ENCODE results near the gene NDUFAB1.
"Not testable (repeated sequence)": the region's sequence is repeated elsewhere in the genome, so short reads cannot be mapped to it uniquely, and the experiment has no call there.

Gene NDUFAB1

DNA sequence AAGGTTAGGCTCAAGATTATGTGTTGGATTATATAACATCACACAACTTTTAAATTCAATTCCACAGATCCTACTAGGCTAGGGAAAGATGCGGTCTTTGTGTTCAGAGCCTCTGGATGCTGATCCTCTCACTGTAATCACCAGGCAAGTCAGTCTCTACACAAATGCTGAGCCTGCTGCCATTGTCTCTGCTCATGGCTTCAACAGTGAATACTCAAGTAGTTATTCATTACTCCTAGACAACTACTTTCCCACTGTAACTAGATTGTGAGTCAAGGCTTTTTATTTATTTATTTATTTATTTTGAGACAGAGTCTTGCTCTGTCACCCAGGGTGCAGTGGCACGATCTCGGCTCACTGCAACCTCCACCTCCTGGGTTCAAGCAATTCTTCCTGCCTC, 15.8 kb upstream of the NDUFAB1 start:
- Histone ChIP-seq H3K36me3 (ENCODE audit: insufficient read depth, low read length) (peaks cover 16% of the 10 kb centered on the region; the same call in 1 of the 2 replicates), H3K79me2 (ENCODE audit: control insufficient read depth, insufficient read depth, low read length, unreplicated experiment) (no peaks in the 10 kb centered on the region), H3K27ac (ENCODE audit: low read depth, low read length) (no peak overlapping the region), H3K4me3 (ENCODE audit: low read depth, low read length) (no peak overlapping the region), H2AFZ (ENCODE audit: low read length, unreplicated experiment) (no peak overlapping the region), H3K4me1 (ENCODE audit: control insufficient read depth, insufficient read depth, low read length, unreplicated experiment) (peaks cover 15% of the 10 kb centered on the region), H3K27me3 (ENCODE audit: insufficient read depth, low read length) (no peaks in the 10 kb centered on the region)

GRCh38 chr16:23610905-23611304, 14.8 kb upstream of the NDUFAB1 start:
- H2AFZ ChIP-seq (ENCODE audit: low read length, unreplicated experiment); H3K27ac ChIP-seq (ENCODE audit: low read depth, low read length); H3K79me2 ChIP-seq (ENCODE audit: control insufficient read depth, insufficient read depth, low read length, unreplicated experiment); H3K4me3 ChIP-seq (ENCODE audit: low read depth, low read length); H3K27me3 ChIP-seq (ENCODE audit: insufficient read depth, low read length): not testable (repeated sequence)
- H3K4me1 ChIP-seq (ENCODE audit: control insufficient read depth, insufficient read depth, low read length, unreplicated experiment) = peaks cover 15% of the 10 kb centered on the region
- H3K36me3 ChIP-seq (ENCODE audit: insufficient read depth, low read length) = peaks cover 13% of the 10 kb centered on the region; the same call in 1 of the 2 replicates

DNA sequence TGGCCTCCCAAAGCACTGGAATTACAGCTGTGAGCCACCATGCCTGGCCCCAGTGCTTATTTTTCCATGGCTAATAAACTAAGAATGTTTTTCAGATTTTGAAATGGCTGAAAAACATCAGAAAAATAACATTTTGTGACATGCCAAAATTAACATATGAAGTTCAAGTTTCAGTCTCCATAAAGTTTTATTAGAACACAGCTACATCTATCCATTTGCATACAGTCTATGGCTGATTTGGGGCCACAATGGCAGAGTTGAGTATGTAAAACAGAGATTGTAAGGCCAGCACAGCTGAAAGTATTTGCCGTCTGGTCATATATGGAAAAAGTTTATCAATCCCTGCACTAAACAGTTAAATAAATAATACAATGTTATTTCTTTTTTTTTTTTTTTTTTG, 13.8 kb upstream of the NDUFAB1 start:
- H2AFZ ChIP-seq (ENCODE audit: low read length, unreplicated experiment) = no peak overlapping the region
- no peak overlapping the region for H3K27ac ChIP-seq (ENCODE audit: low read depth, low read length)
- H3K27me3 ChIP-seq (ENCODE audit: insufficient read depth, low read length) = no peaks in the 10 kb centered on the region
- H3K79me2 ChIP-seq (ENCODE audit: control insufficient read depth, insufficient read depth, low read length, unreplicated experiment) = no peaks in the 10 kb centered on the region
- H3K36me3 ChIP-seq (ENCODE audit: insufficient read depth, low read length) = peaks cover 12% of the 10 kb centered on the region; the same call in 1 of the 2 replicates
- H3K4me1 ChIP-seq (ENCODE audit: control insufficient read depth, insufficient read depth, low read length, unreplicated experiment) = peaks cover 15% of the 10 kb centered on the region
- H3K4me3 ChIP-seq (ENCODE audit: low read depth, low read length) = no peak overlapping the region

- no peaks in the 10 kb centered on the region for H3K79me2 ChIP-seq (ENCODE audit: control insufficient read depth, insufficient read depth, low read length, unreplicated experiment)
- peaks cover 15% of the 10 kb centered on the region for H3K4me1 ChIP-seq (ENCODE audit: control insufficient read depth, insufficient read depth, low read length, unreplicated experiment)
- peak overlapping the region; percentile 71 for H3K27ac ChIP-seq (ENCODE audit: low read depth, low read length)
- H3K4me3 ChIP-seq (ENCODE audit: low read depth, low read length) = no peak overlapping the region
- H3K36me3 ChIP-seq (ENCODE audit: insufficient read depth, low read length) = 0 out of 2 replicates have a peak, but pooled peaks cover 6% of the 10 kb centered on the region
- no peak overlapping the region for H2AFZ ChIP-seq (ENCODE audit: low read length, unreplicated experiment)
- H3K27me3 ChIP-seq (ENCODE audit: insufficient read depth, low read length) = no peaks in the 10 kb centered on the region
Measured at GRCh38 chr16:23608194-23608593, 12.1 kb upstream of the NDUFAB1 start.

- Histone ChIP-seq H2AFZ (ENCODE audit: low read length, unreplicated experiment) (no peak overlapping the region), H3K36me3 (ENCODE audit: insufficient read depth, low read length) (0 out of 2 replicates have a peak, but pooled peaks cover 6% of the 10 kb centered on the region), H3K27ac (ENCODE audit: low read depth, low read length) (peak overlapping the region; percentile 71)
Measured at GRCh38 chr16:23607726-23608125, 11.6 kb upstream of the NDUFAB1 start.

GRCh38 chr16:23597003-23597756, 1.1 kb upstream of the NDUFAB1 start:
- H2AFZ ChIP-seq (ENCODE audit: low read length, unreplicated experiment) = peak overlapping the region; percentile 47
- no peak overlapping the region for H3K27ac ChIP-seq (ENCODE audit: low read depth, low read length)
- no peak overlapping the region for H3K4me3 ChIP-seq (ENCODE audit: low read depth, low read length)

More at GRCh38 chr16:23607726-23608125, 11.6 kb upstream of the NDUFAB1 start:
- Histone ChIP-seq H3K4me3 (ENCODE audit: low read depth, low read length) (no peak overlapping the region), H3K4me1 (ENCODE audit: control insufficient read depth, insufficient read depth, low read length, unreplicated experiment) (peaks cover 15% of the 10 kb centered on the region), H3K79me2 (ENCODE audit: control insufficient read depth, insufficient read depth, low read length, unreplicated experiment) (no peaks in the 10 kb centered on the region), H3K27me3 (ENCODE audit: insufficient read depth, low read length) (no peaks in the 10 kb centered on the region)

DNA sequence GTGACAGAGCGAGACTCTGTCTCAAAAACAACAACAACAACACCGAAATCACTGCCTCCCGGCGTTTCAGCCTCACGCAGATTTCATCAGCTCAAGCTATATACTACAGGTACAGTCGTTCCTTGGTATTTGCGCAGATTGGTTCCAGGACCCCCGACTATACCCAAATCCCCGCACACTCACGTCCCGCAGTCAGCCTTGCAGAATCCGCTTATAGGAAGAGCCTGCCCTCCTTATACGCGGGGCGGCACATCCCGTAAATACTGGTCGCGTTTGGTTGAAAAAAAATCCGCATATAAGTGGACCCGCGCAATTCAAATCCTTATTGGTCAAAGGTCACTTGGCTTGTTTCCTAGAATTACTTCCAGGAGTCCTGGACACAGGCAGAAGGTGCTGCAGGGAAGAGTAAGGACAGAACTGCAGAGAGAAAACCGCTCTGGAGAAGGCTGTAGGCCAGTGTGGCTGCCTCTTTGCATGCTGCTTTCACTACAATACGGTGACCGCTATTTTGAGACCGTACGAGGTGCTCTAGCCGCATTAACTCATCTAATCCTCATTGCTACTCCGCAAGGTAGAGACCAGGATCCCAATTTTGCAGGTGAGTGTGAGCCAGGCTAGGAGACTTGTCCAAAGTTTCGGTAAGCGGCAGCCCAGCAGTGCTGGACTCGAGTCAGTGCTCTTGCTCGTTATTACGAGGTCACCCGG, 718 bp downstream of the NDUFAB1 start:
- peaks cover 7% of the 10 kb centered on the region for H3K4me1 ChIP-seq (ENCODE audit: control insufficient read depth, insufficient read depth, low read length, unreplicated experiment)
- H2AFZ ChIP-seq (ENCODE audit: low read length, unreplicated experiment) = peak overlapping the region; percentile 96
- no peak overlapping the region for H3K27ac ChIP-seq (ENCODE audit: low read depth, low read length)
- peak overlapping the region; percentile 97 for H3K4me3 ChIP-seq (ENCODE audit: low read depth, low read length)
- H3K27me3 ChIP-seq (ENCODE audit: insufficient read depth, low read length) = no peaks in the 10 kb centered on the region
- H3K79me2 ChIP-seq (ENCODE audit: control insufficient read depth, insufficient read depth, low read length, unreplicated experiment) = peaks cover 54% of the 10 kb centered on the region
- peaks cover 4% of the 10 kb centered on the region; the same call in 1 of the 2 replicates for H3K36me3 ChIP-seq (ENCODE audit: insufficient read depth, low read length)

More at GRCh38 chr16:23597003-23597756, 1.1 kb upstream of the NDUFAB1 start:
- H3K4me1 ChIP-seq (ENCODE audit: control insufficient read depth, insufficient read depth, low read length, unreplicated experiment) = peaks cover 7% of the 10 kb centered on the region
- H3K79me2 ChIP-seq (ENCODE audit: control insufficient read depth, insufficient read depth, low read length, unreplicated experiment) = peaks cover 37% of the 10 kb centered on the region
- H3K27me3 ChIP-seq (ENCODE audit: insufficient read depth, low read length) = no peaks in the 10 kb centered on the region
- H3K36me3 ChIP-seq (ENCODE audit: insufficient read depth, low read length) = peaks cover 4% of the 10 kb centered on the region; the same call in 1 of the 2 replicates

DNA sequence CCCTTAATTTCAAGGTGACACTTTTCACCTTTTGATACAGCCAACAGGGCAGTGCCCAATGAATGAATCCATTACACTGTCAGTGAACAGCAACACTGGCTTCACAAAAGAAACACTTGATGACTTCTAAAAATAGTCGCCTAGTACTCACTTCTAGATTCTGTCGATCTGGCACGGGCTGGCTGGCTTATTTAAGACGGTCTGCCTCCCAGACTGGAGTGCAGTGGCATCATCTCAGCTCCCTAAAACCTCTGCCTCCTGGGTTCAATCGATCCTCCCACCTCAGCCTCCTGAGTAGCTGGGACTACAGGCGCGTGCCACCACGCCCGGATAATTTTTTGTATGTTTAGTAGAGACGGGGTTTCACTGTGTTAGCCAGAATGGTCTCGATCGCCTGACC, 1.9 kb downstream of the NDUFAB1 start:
- H3K27ac ChIP-seq (ENCODE audit: low read depth, low read length) = no peak overlapping the region
- no peak overlapping the region; the same call in 1 of the 2 replicates for H3K4me3 ChIP-seq (ENCODE audit: low read depth, low read length)
- no peak overlapping the region for H2AFZ ChIP-seq (ENCODE audit: low read length, unreplicated experiment)
- no peaks in the 10 kb centered on the region for H3K27me3 ChIP-seq (ENCODE audit: insufficient read depth, low read length)
- peaks cover 7% of the 10 kb centered on the region for H3K4me1 ChIP-seq (ENCODE audit: control insufficient read depth, insufficient read depth, low read length, unreplicated experiment)
- peaks cover 64% of the 10 kb centered on the region for H3K79me2 ChIP-seq (ENCODE audit: control insufficient read depth, insufficient read depth, low read length, unreplicated experiment)
- peaks cover 8% of the 10 kb centered on the region; the same call in 1 of the 2 replicates for H3K36me3 ChIP-seq (ENCODE audit: insufficient read depth, low read length)

GRCh38 chr16:23590181-23590580, 5.9 kb downstream of the NDUFAB1 start:
- Histone ChIP-seq H3K4me3 (ENCODE audit: low read depth, low read length) (no peak overlapping the region), H3K79me2 (ENCODE audit: control insufficient read depth, insufficient read depth, low read length, unreplicated experiment) (peaks cover 80% of the 10 kb centered on the region), H2AFZ (ENCODE audit: low read length, unreplicated experiment) (no peak overlapping the region), H3K4me1 (ENCODE audit: control insufficient read depth, insufficient read depth, low read length, unreplicated experiment) (peaks cover 20% of the 10 kb centered on the region), H3K27me3 (ENCODE audit: insufficient read depth, low read length) (no peaks in the 10 kb centered on the region), H3K36me3 (ENCODE audit: insufficient read depth, low read length) (peaks cover 16% of the 10 kb centered on the region; the same call in 1 of the 2 replicates), H3K27ac (ENCODE audit: low read depth, low read length) (no peak overlapping the region)

- Histone ChIP-seq H3K4me1 (ENCODE audit: control insufficient read depth, insufficient read depth, low read length, unreplicated experiment) (peaks cover 13% of the 10 kb centered on the region), H2AFZ (ENCODE audit: low read length, unreplicated experiment) (no peak overlapping the region), H3K27me3 (ENCODE audit: insufficient read depth, low read length) (no peaks in the 10 kb centered on the region), H3K79me2 (ENCODE audit: control insufficient read depth, insufficient read depth, low read length, unreplicated experiment) (peaks cover 60% of the 10 kb centered on the region), H3K36me3 (ENCODE audit: insufficient read depth, low read length) (peaks cover 12% of the 10 kb centered on the region; the same call in 1 of the 2 replicates), H3K4me3 (ENCODE audit: low read depth, low read length) (no peak overlapping the region), H3K27ac (ENCODE audit: low read depth, low read length) (peak overlapping the region; percentile 21)
Measured at GRCh38 chr16:23587726-23588125, 8.4 kb downstream of the NDUFAB1 start.

Measured in ACC112 (cell line).